Uterus (tissue), 2 donors: ENCODE results near the gene EXOC1L.

Experiments
- CTCF ChIP-seq, 4 experiments: fragments of 200-600 bp in 2 of 4; fragments of 450-650 bp in 2 of 4; sonication (generic) in 2 of 4; IDR thresholded peaks; one replicate each; pipeline ENCODE4 v1.5.1; 2016 to 2019; ENCODE audit warnings: antibody characterized with exemption in 4 of 4, mild to moderate bottlenecking in 2 of 4, moderate library complexity in 1 of 4
- POLR2A ChIP-seq, 2 donors: fragments of 450-650 bp; IDR thresholded peaks; one replicate each; pipeline ENCODE4 v1.6.1; 2016; ENCODE audit warnings: antibody characterized with exemption in 2 of 2, mild to moderate bottlenecking in 1 of 2, moderate library complexity in 1 of 2

GRCh38 chr4:55871299-55871800, 51.8 kb downstream of the EXOC1L start:
- TF ChIP-seq CTCF (IDR thresholded peaks at IDR 0.05) (no peak), POLR2A (IDR thresholded peaks at IDR 0.05) (no peak)
